GM12864 (cell line): Measurements from ENCODE around the gene CHST9.

ENCODE experiments used
- DNase-seq: peaks from one replicate; pipeline ENCODE4 v3.0.0-alpha.2; 2011; ENCODE audit warnings: low read depth
- H3K4me3 ChIP-seq: 2 replicates; pipeline ENCODE4 v1.5.1; 2011; ENCODE audit warnings: mild to moderate bottlenecking, low read depth, low read length, control low read depth
- CTCF ChIP-seq: IDR thresholded peaks from 2 replicates; pipeline ENCODE4 v1.5.1; 2011; ENCODE audit warnings: low read depth, mild to moderate bottlenecking, moderate library complexity, low read length, control low read depth, inconsistent platforms; ENCODE audit errors: missing control alignments

CHST9 gene

GRCh38 chr18:27118973-27119372 lies 66.1 kb downstream of the CHST9 start:
- no peak for TF ChIP-seq CTCF
- no peak for DNase-seq
- H3K4me3 ChIP-seq, result no peak overlapping the region

- DNase-seq, result no peak
- TF ChIP-seq CTCF, result no peak
- no peak overlapping the region for H3K4me3 ChIP-seq
Observed at GRCh38 chr18:27114842-27115241, 70.3 kb downstream of the CHST9 start.

DNA sequence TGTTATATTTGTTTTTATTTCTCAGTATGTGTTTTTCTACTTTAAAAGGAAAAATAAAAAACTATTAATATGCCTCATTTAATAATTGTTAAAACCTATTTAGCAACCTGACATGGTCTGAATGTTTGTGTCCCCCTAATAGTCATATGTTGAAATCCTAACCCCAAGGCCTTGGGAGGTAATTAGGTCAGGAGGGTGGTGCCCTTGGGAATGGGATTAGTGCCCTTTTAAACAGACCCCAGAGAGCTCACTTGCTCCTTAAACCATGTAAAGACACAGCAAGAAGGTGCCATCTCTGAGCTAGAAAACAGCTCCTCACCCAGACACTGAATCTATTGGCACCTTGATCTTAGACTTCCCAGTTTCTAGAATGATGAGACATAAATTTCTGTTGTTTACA lies 71.8 kb downstream of the CHST9 start:
- no peak for DNase-seq
- TF ChIP-seq CTCF, result no peak
- no peak overlapping the region for H3K4me3 ChIP-seq

- TF ChIP-seq CTCF, result no peak
- no peak for DNase-seq
- H3K4me3 ChIP-seq, result no peak overlapping the region
Observed at GRCh38 chr18:27110319-27110718, 74.8 kb downstream of the CHST9 start.

GRCh38 chr18:27109451-27109850 lies 75.7 kb downstream of the CHST9 start:
- no peak overlapping the region for H3K4me3 ChIP-seq
- no peak for TF ChIP-seq CTCF
- DNase-seq, result no peak

DNA sequence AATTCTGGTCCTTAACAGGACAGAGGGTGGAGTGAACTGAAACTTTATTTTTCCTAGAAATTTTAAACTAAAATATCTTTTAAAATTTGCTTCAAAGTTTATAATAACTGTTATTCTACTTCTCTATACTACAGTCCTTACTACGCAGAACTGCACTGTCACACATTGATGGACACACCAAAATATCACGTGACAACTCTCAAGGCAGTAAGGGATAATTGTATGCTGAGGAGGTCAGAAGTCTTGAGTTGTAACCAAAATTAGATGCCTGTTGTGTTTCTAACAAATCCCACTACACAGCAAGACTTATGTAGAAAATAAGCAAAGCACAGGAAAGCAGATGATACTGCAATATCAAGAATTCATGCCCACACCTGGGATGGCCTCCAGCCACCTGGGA lies 76.3 kb downstream of the CHST9 start:
- H3K4me3 ChIP-seq, result no peak overlapping the region
- no peak for DNase-seq
- no peak for TF ChIP-seq CTCF

GRCh38 chr18:27104743-27105142 lies 80.4 kb downstream of the CHST9 start:
- no peak for TF ChIP-seq CTCF
- DNase-seq, result no peak
- no peak overlapping the region for H3K4me3 ChIP-seq
